Uterus (tissue), 4 donors: ENCODE data around the gene TSPAN9. TPM values are rescaled to one million over a fixed set of nuclear protein-coding genes. Genes with fewer than 3 reads are reported as not detected.

ENCODE experiments used
- DNase-seq, 2 donors: peaks; one replicate each; pipeline ENCODE4 v3.0.0-alpha.2; 2019 to 2020
- H3K27ac ChIP-seq, 2 donors: fragments of 200-600 bp; sonication (generic); 1 replicate in 1 of 2; 2 replicates in 1 of 2; pipeline ENCODE4 v1.5.1; 2016 to 2018
- H3K27me3 ChIP-seq, 2 donors: fragments of 200-600 bp; sonication (generic); one replicate each; pipeline ENCODE4 v1.5.1; 2018 to 2019; ENCODE audit warnings: control low read depth in 1 of 2
- H3K36me3 ChIP-seq, 2 donors: fragments of 200-600 bp; sonication (generic); one replicate each; pipeline ENCODE4 v1.5.1; 2019; ENCODE audit warnings: control low read depth in 1 of 2
- H3K4me1 ChIP-seq, 2 donors: fragments of 200-600 bp; sonication (generic); one replicate each; pipeline ENCODE4 v1.5.1; 2018 to 2019; ENCODE audit warnings: control low read depth in 1 of 2
- H3K4me3 ChIP-seq, 2 donors: fragments of 200-600 bp; sonication (generic); 1 replicate in 1 of 2; 2 replicates in 1 of 2; pipeline ENCODE4 v1.5.1; 2018 to 2019; ENCODE audit warnings: mild to moderate bottlenecking in 1 of 2
- H3K9me3 ChIP-seq, 2 donors: fragments of 200-600 bp; sonication (generic); one replicate each; pipeline ENCODE4 v1.5.1; 2019; ENCODE audit warnings: control low read depth in 1 of 2
- POLR2A ChIP-seq, 2 donors: fragments of 450-650 bp; IDR thresholded peaks; one replicate each; pipeline ENCODE4 v1.6.1; 2016; ENCODE audit warnings: antibody characterized with exemption in 2 of 2, mild to moderate bottlenecking in 1 of 2, moderate library complexity in 1 of 2
- intact Hi-C: fragments of 100-400 bp; cut with DNase I; formaldehyde crosslinking; loops from one replicate; pipeline ENCODE4 v1.15.1; 2023; ENCODE audit warnings: low total_unique reads
- total RNA-seq, 4 donors: library from RNA; depleted of rRNA in 3 of 4; stranded (reverse); fragments of >200 nt in 3 of 4; gene quantifications; one replicate each; pipeline versions ENCODE4 v1.1.0 to v1.2.4, GENCODE V29; 2014 to 2023
- TF ChIP-seq, protein P1 (sequence below), 4 experiments: fragments of 200-600 bp in 2 of 4; fragments of 450-650 bp in 2 of 4; sonication (generic) in 2 of 4; IDR thresholded peaks; one replicate each; pipeline ENCODE4 v1.5.1; 2016 to 2019; ENCODE audit warnings: antibody characterized with exemption in 4 of 4, mild to moderate bottlenecking in 2 of 4, moderate library complexity in 1 of 4
- donor health status: DM: yes; HTN: yes; CAD: no.

TSPAN9 gene
- total RNA-seq, 4 donors from 2014 or later, result 47.9 to 106 (median 65.1) TPM

DNA sequence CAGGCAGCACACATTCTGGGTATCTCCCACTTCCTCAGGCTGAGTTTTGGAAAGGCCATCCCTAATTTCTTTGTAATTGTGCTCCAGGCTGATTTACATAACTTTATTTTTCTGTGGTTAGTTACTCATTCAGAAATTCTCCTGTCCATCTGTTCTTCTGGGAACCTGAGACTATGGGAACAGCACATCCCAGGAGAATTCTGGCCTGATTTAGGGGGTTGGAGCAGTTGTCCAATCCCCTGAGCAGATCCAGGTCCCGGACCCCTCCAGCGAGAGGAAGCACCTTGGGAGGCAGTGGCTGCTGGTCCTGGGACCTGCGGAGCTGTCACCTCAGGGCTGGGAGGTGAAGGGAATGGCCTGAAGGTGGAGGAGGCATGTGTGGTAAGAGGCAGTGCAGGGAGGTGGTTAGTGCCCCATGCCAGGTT, 40.4 kb downstream of the TSPAN9 start:
- H3K27ac ChIP-seq, result peak overlapping the region; percentile 60 to 71
- TF ChIP-seq, protein P1, sequence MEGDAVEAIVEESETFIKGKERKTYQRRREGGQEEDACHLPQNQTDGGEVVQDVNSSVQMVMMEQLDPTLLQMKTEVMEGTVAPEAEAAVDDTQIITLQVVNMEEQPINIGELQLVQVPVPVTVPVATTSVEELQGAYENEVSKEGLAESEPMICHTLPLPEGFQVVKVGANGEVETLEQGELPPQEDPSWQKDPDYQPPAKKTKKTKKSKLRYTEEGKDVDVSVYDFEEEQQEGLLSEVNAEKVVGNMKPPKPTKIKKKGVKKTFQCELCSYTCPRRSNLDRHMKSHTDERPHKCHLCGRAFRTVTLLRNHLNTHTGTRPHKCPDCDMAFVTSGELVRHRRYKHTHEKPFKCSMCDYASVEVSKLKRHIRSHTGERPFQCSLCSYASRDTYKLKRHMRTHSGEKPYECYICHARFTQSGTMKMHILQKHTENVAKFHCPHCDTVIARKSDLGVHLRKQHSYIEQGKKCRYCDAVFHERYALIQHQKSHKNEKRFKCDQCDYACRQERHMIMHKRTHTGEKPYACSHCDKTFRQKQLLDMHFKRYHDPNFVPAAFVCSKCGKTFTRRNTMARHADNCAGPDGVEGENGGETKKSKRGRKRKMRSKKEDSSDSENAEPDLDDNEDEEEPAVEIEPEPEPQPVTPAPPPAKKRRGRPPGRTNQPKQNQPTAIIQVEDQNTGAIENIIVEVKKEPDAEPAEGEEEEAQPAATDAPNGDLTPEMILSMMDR (IDR thresholded peaks at IDR 0.05), result no peak
- TF ChIP-seq POLR2A (IDR thresholded peaks at IDR 0.05), result no peak
- intact Hi-C loops, result no loop called here
- no peak overlapping the region for H3K4me3 ChIP-seq
- H3K36me3 ChIP-seq, result no peaks in the 10 kb centered on the region
- H3K27me3 ChIP-seq, result no peaks in the 10 kb centered on the region
- no peak for DNase-seq
- no peaks in the 10 kb centered on the region for H3K9me3 ChIP-seq
- peaks cover 0 to 21% of the 10 kb centered on the region in 2 donors for H3K4me1 ChIP-seq

DNA sequence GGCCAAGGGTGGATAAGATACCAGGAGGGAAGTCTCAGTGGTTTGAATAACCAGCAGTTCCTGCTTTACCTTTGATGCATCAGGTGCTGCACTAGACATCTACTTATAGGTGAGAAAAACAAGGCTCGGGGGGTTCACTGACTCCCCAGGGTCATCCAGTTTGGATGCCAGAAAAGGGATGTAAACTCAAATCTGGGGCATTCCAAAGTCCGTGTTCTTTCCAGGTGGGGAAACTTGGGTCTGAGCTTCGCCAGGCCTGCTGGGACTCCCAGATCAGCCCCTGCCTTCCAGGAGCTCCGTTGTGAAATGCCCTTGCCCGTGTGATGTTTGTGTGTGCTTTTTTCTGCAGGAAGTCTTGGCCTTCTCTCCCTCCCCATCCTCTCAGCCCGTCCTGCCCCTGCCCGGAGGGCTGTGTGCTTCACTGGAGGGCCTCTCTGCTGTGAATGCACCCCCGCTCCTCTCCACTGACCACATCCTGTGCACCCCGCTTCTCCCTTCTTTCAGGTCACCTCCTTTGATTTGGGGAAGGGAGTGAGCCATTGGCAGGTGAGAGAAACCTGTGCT, 42.1 kb downstream of the TSPAN9 start:
- no peaks in the 10 kb centered on the region for H3K36me3 ChIP-seq
- H3K27me3 ChIP-seq, result no peaks in the 10 kb centered on the region
- intact Hi-C loops, result no loop called here
- H3K4me1 ChIP-seq, result peaks cover 0 to 21% of the 10 kb centered on the region in 2 donors
- DNase-seq, result no peak
- no peak overlapping the region for H3K4me3 ChIP-seq
- H3K27ac ChIP-seq, result peak overlapping the region; percentile 39 to 59
- TF ChIP-seq POLR2A (IDR thresholded peaks at IDR 0.05), result no peak
- TF ChIP-seq, protein P1 (IDR thresholded peaks at IDR 0.05), result no peak
- H3K9me3 ChIP-seq, result no peaks in the 10 kb centered on the region

DNA sequence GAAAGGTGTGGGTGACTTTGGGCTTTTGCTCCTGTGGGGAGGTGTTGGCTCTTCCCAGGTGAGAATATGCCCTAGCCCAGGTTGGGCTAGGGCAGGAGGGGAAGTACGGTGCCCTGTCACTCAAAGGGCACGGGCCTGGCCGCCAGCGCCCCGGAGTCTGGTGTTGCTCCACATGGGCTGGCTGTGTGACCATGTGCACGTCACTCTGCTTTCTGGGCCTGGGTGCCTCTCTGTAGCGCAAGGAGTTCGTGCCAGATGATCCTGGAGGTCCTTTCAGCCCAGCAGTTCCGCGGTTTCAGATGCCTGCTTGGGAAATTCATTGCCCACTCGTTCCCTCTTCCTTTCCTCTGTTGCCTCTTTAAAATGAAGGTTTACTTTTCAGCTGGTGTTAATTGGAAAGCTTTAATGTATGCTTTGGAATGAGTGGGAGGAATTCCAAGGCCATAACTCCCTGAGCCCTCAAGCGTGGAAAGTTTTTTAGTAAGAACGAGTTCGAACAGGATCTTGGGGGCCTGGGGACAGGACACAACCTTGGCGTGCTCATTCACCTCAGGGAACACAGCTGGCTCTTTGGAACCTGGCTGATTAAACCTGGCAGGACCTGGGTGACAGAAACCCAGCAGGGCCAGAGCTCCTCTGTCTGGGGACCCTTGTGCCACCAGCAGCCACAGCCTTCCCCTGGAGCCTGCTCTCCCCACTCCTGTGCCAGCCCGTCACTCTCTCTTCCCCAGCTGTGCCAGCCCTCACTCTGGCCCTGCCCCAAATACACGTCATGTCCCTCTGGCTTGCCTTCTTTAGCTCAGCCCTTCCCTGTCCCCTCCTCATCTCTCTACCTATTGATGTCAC, 42.8 kb downstream of the TSPAN9 start:
- no peak for DNase-seq
- Histone ChIP-seq H3K27me3 (no peaks in the 10 kb centered on the region), H3K4me3 (no peak overlapping the region), H3K9me3 (no peaks in the 10 kb centered on the region), H3K4me1 (peaks cover 0 to 21% of the 10 kb centered on the region in 2 donors), H3K27ac (peak overlapping the region; percentile 39 to 59), H3K36me3 (no peaks in the 10 kb centered on the region)
- intact Hi-C loops, result no loop called here
- TF ChIP-seq, protein P1 (IDR thresholded peaks at IDR 0.05), result no peak
- TF ChIP-seq POLR2A (IDR thresholded peaks at IDR 0.05), result no peak

DNA sequence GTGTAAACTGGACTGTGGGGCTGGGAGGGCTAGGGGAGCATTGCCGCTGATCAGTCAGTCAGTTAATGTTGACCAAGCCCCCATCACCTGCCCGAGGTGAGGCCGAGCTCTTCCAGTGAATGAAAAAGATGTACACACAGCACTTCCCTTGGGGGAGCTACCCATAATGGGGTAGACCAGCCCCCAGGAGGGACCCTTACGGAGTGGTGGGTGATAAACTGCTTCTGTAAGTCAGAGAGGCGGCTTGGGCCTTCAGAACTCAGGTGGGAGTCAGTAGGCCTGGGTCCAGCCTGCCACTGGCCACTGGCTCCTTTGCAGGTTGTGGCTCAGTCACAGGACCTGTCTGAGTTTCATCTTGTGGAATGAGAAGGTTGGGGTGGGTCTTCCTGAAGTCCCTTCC, 43.5 kb downstream of the TSPAN9 start:
- no peaks in the 10 kb centered on the region for H3K27me3 ChIP-seq
- H3K9me3 ChIP-seq, result no peaks in the 10 kb centered on the region
- no peaks in the 10 kb centered on the region for H3K36me3 ChIP-seq
- H3K4me1 ChIP-seq, result peaks cover 0 to 21% of the 10 kb centered on the region in 2 donors
- intact Hi-C loops, result no loop called here
- TF ChIP-seq POLR2A (IDR thresholded peaks at IDR 0.05), result no peak
- TF ChIP-seq, protein P1 (IDR thresholded peaks at IDR 0.05), result no peak
- H3K27ac ChIP-seq, result peak overlapping the region; percentile 39 to 59
- no peak for DNase-seq
- no peak overlapping the region for H3K4me3 ChIP-seq
